C4-2B (cell line): Measurements from ENCODE around the gene ANGPTL8.

Source experiments
- ZFX ChIP-seq: fragments of 450-650 bp; IDR thresholded peaks from 2 replicates; pipeline ENCODE4 v1.6.1; 2017
- TF ChIP-seq, protein P1 (sequence below): fragments of 450-650 bp; conservative IDR thresholded peaks from 2 replicates; pipeline ENCODE4 v1.5.1; 2017; ENCODE audit warnings: mild to moderate bottlenecking

- TF ChIP-seq, protein P1, sequence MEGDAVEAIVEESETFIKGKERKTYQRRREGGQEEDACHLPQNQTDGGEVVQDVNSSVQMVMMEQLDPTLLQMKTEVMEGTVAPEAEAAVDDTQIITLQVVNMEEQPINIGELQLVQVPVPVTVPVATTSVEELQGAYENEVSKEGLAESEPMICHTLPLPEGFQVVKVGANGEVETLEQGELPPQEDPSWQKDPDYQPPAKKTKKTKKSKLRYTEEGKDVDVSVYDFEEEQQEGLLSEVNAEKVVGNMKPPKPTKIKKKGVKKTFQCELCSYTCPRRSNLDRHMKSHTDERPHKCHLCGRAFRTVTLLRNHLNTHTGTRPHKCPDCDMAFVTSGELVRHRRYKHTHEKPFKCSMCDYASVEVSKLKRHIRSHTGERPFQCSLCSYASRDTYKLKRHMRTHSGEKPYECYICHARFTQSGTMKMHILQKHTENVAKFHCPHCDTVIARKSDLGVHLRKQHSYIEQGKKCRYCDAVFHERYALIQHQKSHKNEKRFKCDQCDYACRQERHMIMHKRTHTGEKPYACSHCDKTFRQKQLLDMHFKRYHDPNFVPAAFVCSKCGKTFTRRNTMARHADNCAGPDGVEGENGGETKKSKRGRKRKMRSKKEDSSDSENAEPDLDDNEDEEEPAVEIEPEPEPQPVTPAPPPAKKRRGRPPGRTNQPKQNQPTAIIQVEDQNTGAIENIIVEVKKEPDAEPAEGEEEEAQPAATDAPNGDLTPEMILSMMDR, result no peak
- TF ChIP-seq ZFX, result no peak
Measured at GRCh38 chr19:11260996-11261395, 21.6 kb downstream of the ANGPTL8 start.
